GM18526 (cell line): ENCODE measurements around the gene ORM1.

ENCODE experiments used
- POLR2A ChIP-seq: IDR thresholded peaks from 3 replicates; pipeline ENCODE4 v1.6.1; 2011; ENCODE audit not compliant: insufficient read length; ENCODE audit errors: extremely low read depth

The ORM1 gene

DNA sequence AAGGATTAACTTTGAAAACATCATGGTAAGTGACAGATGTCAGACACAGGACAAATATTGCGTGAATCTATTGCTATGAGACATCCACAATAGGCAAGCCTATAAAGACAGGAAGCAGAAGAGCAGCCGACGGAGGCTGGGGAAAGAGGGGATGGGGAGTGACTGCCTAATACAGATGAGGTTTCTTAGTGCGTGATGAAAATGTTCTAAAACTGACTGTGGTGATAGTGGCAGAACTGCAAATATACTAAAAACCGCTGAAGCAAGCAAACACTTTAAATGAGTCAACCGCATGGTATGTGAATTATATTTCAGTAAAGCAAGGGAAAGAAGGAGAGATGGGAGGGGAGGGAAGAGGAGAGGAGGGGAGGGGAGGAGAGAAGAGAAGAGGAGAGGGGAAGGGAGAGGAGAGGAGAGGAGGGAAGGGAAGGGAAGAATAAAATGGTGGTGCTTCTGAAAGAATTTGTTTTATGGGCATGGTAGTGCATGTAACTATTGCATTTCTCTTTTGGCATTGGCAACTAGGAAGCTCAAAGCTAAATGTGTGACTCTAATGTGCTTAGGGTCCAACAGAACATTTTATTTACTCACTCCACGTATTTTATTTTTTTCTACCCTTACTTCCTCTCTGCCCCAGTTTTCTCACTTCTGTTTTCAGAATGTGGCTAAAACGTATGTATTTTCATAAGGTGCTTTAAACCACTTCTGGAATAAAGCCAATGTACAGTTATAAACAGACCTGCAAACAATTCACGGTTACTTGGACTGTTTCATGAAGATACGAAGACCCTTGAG lies 43.6 kb downstream of the ORM1 start:
- TF ChIP-seq POLR2A: no peak

DNA sequence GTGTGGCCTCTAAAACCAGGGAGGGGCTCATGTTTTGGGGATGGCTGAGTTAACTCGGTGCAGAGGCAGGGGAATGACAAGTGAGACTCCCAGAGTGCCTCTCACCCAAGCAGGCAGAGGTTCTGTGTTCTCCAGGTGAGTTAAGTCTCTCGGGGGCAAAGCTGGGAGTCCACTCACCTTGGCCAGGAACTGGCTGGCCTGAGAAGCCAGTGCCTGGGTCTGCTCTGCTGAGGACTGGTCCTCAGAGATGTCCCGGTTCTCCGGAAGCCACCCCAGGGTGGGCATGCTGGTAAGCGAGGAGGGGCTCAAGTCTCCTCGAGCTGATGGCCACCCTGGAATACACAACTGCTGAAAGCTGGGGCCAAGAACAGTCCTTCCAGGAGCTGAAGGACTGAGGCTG lies 44.5 kb downstream of the ORM1 start:
- no peak for TF ChIP-seq POLR2A

DNA sequence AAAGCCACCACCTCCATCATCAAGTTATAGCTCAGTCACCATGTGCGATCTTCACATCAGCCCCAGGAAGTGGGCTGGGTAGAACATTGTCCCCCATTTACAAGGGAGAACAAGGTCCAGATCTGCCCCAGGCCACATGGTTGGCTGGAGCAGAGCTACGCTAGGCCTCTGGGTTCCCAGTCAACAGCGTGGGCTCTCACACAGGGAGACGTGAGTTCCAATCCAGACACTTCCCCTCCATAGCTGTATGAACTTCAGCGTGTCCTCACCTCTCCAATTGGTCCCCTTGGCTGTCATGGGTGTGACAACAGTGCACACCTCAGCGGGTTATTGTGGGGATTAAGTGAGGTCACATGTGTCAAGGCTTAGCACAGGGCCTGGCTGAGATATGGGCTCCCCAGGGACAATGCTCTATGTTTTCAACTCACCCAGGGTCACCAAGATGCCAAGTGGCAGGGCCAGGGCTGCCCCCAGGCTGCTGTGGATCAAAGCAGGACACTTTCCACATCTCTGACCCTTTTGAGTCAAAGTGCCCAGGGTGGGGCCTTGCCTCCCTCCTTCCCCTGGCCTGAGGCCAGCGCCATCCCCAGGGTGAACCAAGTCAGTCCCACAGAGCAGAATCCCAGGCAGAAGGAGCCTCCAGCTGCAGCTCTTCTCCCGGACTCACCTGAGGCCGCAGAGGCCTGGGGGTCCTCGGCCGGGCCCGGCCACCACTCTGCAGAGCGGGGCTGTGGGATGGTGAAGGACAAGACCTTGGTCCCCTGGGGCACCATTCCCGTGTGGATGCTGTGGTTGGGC lies 45.1 kb downstream of the ORM1 start:
- TF ChIP-seq POLR2A: no peak

DNA sequence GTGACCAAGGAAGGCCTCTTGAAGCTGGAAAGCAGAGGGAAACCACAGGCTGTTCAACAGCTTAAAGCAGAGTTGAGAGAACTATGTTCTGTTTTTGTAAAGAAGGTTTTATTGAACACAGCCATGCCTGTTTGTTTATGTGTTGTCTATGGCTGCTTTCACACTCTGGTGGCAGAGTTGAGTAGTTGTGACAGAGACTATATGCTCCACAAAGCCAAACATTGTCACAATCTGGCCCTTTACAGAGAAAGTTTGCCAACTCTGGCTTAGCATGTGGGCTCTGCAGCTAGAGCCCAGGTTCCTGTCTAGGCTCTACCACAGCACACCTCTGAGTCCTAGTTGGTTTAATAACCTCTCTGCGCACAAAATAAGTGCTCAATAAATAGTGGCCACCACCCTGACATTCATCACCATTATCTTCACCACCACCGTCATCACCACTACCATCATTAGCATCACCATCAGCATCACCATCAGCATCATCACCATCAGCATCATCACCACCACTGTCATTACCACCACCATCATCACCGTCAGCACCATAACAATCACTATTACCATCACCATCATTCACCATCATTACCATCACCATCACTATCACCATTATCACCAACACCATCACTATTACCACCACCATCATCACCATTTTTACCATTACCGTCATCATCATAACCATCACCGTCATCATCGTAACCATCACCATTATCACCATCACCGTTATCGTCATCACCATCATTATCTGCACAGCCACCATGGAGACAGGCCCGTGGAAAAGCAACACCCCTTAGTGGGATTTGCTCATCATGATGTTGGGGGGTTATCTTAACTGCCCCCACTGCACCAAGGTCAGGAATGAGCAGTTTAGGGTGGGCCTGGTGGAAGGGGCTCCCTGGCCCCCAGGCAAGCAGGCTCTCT lies 46.6 kb downstream of the ORM1 start:
- no peak for TF ChIP-seq POLR2A

DNA sequence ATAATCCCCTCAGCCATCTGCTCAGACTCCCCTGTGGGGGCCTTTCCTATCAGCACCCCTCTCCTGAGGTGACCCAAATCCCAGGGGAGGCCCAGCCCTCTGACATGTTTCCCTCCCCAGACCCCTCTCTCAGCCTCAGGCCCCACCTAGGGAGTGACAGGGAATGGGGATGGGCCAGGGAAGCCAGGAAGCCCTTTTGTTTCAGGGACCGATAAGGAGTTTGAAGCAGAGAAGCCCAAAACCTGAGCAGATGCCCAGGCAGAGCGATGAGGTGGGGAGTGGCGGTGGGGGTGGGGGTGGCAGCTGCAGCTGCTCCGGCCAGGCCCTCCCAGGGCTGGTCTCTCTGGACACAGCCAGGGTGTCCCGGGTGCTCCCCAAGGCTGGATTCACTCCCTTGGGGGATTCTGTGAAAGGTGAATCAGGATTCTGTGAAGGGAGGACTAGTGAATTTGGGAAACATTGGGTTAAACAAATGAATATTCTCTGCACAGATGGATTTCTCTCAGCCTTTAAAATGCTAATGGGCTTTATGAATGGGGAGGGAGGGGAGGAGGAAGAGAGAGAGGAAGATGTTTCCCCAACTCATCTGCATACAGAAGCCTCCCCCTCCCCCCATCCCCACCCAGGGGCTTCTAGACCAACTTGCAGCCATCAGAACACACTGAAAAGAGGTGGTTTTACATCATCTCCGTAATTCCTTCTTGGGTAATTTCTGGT lies 47.5 kb downstream of the ORM1 start:
- no peak for TF ChIP-seq POLR2A

GRCh38 chr9:114370968-114371320 lies 48.0 kb downstream of the ORM1 start:
- no peak for TF ChIP-seq POLR2A

- no peak for TF ChIP-seq POLR2A
Observed at GRCh38 chr9:114371343-114371944, 48.5 kb downstream of the ORM1 start.

DNA sequence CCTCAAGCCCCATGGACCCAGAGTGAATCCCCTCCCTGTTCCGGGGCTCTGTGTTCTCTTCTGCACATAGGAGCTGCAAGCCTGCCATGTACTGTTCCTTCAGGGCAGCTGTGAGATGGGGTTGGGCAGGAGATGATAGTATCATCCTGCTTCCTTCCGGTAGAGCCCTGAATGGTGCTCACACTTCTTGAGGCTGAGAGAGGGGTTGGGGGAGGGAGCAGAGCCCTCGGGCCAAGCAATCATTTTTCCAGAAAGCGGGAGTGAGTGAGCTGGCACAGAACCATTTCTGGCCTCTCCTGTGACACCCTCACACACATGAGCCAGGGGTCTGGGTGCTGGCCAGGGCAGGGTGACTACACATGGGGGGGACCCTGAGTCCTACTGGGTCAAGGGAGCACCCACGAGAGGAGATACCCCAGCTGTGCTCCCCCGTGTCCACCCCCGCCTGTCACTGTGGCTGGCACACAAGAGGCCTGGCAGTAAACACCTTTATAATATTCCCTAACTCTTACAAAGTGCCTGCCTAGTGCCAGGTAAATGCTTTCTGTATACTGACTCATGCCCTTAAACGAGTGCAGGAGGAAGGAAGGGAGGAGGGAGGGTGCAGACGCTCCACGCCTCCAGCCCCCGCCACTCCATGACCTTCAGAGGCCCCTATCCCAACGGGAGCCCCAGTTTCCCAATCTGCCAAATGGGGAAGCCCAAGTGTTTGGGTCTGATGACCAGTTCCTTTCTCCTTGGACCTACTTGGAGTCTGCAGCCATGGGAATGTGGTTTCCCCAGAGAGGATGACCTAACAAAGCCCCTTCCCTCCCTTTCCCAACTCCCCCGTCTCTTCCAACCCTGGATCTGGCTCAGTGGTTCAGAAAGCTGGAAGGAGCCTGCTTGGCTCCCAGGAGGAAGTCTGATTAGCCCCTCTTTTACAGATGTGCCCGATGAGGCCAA lies 49.3 kb downstream of the ORM1 start:
- TF ChIP-seq POLR2A: no peak

DNA sequence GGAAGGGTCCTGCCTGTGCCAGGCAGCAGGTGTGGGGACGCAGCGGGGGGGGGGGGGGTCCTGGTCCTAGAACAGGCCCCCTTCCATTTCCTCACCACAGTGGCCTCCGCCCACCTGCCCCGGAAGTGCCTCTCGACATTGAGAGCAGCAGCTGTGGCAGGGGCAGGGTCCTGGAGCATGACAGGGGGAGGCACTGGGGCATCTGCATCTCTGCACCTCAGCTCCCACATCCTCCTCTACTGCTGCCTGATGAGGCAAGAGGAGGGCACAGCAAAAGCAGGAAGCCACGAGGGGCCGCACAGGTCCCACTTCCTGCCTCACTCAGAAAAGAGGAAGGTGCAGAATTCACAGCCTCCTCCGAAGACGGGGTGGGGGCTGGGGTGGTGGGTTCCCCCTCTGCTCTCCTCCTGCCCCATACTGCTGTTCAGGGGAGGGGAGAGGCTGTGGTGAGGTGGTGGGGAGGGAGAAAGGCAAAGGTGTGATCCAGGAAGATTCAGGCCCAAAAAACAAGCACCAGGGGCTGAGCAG lies 50.1 kb downstream of the ORM1 start:
- peak; percentile 45 for TF ChIP-seq POLR2A

DNA sequence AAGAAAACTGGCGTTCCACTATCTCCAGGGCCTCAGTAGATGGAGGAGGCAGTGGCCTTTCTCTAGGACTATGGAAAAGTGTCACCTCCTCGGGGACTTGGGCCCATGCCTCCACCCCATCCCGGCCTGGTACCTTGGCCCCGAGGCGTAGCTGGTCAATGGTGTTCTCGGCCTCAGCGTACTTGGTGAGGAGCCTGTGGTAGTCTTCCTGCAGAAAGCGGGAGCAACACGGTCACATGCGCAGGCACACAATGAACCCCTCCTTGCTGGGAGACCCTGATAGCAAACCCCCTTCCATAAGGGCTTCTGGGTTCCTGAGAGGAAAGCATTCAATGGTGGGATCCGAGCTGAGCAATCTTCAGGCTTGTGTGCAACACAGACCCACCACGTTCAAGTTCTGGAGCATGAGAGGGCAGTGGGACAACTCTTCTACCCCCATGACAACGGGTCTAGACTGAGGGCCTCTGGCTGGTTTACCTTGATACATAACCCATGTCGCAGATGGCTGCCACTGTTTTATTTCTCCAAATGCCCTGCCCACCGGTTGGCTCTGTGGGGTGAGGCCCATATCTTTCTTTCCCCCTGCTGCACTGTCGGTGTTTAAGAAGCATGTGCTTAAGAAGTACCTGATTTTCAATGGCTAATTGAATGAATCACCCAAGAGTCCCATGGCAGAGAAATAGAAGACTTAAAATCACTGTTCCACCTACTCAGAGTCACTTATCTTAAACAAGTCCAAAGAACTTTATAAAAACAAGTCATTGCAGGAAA lies 51.2 kb downstream of the ORM1 start:
- TF ChIP-seq POLR2A: no peak

- no peak for TF ChIP-seq POLR2A
Observed at GRCh38 chr9:114374936-114375335, 52.0 kb downstream of the ORM1 start.

DNA sequence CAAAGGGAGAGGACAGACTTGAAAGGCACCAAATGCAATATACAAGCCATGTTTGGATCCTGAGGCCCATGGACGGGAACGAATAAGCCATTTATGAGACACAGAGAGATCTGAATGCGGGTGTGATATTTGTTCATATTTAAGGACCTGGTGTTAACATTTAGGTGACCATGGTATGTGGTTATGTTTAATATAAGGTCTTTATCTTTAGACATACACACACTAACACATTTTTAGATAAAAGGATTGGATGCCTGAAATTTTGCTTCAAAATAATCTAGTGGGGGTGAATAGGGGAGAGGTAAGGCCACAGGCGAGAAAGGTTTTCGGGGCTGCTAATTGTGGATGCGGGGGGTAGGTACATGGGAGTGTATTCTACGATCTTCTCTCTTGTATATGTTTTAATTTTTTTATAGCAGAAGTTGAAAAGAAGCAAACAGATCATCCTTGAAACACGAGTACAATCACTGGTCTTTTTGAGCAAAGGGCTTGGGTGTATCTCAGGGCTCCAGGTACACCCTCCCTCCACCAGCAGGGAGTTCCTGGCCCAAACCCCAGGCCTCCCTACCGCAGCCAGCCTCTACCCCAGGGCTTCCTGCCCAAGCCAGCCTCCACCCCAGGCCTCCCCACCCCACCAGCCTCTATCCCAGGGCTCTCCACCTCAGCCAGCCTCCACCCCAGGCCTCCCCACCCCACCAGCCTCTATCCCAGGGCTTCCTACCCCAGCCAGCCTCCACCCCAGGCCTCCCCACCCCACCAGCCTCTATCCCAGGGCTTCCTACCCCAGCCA lies 52.7 kb downstream of the ORM1 start:
- TF ChIP-seq POLR2A: no peak
